ENCODE data around the gene S100PBP. TPM values are rescaled to one million over a fixed set of nuclear protein-coding genes. Genes with fewer than 3 reads are reported as not detected.

The S100PBP gene
- polyA plus RNA-seq, 4 donors = 26.3 to 38.3 (median 32.9) TPM

DNA sequence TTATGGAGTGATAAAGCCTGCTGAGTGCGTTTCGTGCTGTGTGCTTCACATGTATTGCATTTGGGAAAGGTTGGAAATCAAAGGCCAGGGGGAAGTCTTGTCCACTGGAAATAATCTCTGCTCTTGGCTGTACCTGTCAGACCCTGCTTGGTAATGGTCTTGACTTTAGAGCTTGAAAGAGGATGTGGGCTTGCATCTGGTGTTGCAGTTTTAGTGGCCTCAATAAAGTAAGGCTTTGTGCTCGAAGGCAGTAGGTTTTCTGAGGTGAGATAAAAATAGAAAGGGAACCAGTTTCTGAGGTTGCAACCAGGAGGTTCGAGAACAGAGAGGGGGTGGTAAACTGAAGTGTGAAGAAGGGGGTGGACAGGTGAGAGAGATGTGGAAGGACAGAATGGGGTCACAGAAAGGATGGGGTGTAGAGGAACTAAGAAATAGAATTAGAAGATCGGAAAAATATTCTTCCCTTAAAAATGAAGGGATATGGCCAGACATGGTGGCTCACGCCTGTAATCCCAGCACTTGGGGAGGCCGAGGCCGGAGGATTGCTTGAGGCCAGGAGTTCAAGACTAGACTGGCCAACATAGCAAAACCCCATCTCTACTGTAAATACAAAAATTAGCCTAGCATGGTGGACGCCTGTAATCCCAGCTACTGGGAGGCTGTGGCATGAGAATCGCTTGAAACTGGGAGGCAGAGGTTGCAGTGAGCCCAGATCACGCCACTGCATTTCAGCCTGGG lies 1.5 kb downstream of the S100PBP start:
- peak in 1 of 4 donors; percentile 7 for DNase-seq (ENCODE audit: low read depth in 4 of 4, low spot score in 3 of 4)

DNA sequence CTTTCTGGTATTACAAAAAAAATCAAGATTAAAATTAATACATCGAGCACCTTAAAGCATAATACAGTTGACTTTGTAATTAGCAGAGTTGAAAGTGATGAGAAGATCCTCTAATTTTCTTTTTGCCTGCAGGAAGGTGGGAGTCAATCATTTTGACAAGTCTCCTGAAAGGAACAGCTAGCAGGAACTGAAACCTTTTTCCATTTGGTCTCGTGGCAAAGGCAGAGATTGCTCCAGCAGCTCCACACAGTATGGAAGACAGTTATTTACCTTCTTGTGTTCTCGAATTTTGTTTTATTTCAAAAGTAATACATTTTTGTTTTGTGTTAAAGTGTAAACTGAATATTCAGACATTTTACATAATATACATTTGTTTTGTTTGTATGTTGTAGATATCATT lies 7.7 kb downstream of the S100PBP start:
- no peak for DNase-seq (ENCODE audit: low read depth in 4 of 4, low spot score in 3 of 4)

DNA sequence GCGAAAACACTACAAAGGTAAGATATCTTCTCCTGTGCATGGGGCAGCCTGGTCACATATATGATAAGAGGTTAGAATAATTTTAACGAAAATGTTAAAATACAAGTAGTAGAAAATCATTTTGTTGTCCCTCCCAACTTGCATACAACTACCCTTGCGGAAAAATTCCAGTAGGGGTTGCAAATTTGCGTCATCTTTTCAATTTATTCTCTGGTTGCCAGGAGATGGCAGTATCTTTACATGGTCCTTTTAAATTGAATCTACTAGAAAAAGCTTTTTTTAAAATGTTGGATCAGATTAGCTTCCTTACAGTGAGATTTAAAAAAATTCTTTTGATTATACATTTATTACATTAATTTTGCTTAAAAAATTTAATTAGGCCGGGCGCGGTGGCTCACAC lies 10.9 kb downstream of the S100PBP start:
- peak in 1 of 4 donors; percentile 10 for DNase-seq (ENCODE audit: low read depth in 4 of 4, low spot score in 3 of 4)

DNA sequence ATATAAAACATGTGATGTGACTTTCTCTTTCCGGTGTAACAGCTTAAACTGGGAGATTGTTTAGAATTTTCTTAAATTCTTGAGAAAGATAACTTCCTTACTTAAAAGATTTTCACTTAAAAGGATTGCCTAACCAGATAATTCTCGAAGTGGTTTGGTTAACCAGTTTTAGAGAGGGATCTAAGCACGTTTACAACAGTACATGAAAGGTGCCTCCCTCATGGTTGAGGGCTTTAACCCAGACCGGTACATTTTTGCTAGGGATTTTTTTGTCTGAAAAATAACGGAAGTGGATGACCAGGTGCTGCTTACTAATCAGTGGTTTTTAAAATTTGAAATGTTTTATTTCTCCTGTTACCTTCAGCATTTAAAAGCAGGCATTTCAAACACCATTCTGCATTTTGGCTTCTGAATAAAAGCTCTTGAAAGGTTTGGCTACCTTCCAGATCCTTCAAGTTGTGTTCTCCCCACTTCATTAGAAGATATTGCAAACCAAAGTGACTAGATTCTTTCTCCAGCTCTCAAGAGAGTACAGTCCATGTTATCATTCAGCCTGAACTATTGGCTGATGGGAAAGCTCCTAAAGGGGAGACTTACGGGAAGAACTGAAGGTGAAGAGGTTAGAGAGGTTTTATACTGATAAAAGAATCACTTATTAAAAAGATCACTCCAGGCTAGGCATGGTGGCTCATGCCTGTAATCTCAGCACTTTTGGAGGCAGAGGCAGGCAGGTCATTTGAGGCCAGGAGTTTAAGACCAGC lies 12.8 kb downstream of the S100PBP start:
- DNase-seq (ENCODE audit: low read depth in 4 of 4, low spot score in 3 of 4) = no peak

DNA sequence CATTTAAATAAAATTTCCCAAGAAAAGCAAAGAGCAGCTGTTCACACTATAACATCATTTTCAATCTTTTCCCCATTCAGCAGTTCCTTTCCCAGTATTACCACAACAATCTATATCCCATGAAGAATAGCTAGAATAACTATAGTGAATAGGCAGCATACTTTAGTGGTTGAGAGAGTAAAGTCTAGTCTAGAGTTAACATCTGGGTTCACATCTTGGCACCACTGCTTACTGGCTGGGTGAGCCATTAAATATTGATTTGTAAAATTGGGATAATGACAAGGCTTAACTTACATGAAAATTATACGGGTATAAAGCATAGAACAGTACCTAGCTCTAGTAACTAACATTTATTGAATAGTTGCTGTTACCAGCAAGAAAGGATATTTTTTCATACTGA lies 14.4 kb downstream of the S100PBP start:
- DNase-seq (ENCODE audit: low read depth in 4 of 4, low spot score in 3 of 4) = no peak

DNA sequence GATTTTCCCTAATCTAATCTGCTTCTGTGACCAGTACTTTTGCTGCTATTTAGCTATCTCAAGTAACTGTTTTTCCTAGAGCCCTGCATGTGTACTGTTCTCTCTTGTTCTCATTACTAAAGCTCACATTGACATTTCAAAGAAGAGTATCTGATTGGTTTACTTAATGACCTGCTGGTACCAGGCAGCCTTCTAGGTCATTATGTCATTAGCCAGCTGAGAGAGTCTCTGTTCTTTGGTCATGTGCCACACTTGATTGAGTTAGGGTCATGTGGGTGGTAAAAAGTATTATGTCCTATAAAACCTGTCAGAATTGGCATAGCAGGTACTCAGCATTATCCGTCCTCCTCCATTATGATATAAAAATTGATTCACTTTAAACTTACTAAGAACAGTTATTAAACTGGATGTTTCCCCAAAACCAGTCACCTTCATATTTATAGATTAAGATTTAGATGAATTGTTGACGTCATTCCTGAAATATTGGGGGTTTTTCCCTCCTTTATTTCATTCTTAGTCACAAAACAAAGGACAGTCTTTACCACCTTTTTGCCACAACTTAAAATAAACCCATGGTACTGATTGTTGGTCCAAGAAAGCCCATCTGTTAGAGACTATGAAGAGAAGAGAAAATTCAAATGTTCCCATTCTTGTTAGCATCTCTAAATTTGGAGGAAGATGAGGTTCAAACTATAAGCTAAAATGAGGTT lies 31.1 kb downstream of the S100PBP start:
- no peak for DNase-seq (ENCODE audit: low read depth in 4 of 4, low spot score in 3 of 4)

DNA sequence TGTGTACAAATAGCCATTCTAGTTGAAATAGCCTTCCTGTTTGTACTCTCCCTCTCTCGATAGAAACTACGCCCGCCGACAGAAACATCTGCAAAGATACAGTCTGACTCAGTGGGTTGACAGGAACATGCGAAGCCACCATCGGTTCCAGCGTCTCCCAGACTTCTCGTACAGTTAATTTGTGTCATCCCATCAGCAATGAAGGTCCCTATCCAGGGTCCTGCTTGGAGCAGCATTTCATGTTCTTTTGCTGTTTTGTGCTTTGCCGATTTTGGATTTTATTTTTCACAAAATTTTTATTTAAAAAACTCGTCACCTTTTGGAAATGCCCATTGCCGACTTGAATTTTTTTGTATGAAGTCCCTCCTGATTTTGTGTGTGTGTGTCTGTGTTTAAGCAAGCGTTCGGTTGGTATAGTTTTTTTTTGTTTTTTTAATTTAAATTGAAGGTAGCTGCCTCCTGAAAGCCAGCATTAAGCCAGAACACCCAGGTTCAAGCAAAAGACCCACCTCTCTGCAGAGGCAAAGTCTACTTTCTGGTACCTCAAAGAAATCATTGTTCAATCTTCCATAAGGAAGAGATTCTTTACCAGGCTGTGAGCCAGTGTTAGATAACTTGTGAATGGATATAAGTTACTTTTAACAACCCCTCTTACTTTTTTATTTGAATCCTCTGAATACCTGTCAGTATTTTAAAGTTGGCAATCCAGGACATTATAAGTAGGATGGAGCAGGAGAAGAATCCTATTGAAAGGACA lies 38.6 kb downstream of the S100PBP start:
- DNase-seq (ENCODE audit: low read depth in 4 of 4, low spot score in 3 of 4) = no peak

DNA sequence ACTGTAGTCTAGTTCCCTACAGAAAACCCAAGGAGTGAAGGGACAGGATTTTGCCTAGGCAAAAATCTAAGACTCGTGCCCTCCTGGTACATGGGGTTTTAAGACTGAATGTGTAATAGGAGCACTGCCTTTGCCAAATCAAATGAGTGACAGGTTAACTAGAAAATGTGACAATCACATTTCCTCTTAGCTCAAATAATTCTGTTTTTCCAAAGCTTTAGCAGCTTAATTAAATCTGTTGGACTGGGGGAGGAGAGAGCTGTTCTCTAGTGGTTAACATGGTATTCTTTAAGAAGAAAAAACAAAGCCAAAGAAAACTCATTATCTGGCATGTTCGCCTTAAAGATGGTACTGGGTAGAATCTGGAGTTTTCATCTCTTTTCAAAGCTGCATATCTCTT lies 40.7 kb downstream of the S100PBP start:
- no peak for DNase-seq (ENCODE audit: low read depth in 4 of 4, low spot score in 3 of 4)

DNA sequence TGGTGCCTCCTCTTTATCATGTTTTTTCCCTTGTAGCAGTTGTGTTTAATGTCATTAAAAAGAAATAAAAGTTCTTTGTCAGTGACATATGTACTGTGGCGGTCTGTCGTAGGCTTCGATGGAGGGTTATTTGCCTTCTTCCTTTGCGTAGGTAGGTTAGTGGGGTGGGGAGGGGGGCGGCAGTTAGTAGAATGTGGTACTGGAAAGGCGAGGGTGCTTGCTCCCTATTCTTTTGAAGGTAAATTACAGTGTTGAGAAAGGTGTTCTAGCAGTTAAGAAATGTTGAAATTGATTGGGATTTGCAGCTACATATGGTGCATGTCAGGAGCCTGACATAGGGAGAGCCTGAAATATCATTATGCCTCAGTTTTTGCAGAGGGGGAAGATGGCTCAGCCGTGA lies 41.3 kb downstream of the S100PBP start:
- DNase-seq (ENCODE audit: low read depth in 4 of 4, low spot score in 3 of 4) = no peak

DNA sequence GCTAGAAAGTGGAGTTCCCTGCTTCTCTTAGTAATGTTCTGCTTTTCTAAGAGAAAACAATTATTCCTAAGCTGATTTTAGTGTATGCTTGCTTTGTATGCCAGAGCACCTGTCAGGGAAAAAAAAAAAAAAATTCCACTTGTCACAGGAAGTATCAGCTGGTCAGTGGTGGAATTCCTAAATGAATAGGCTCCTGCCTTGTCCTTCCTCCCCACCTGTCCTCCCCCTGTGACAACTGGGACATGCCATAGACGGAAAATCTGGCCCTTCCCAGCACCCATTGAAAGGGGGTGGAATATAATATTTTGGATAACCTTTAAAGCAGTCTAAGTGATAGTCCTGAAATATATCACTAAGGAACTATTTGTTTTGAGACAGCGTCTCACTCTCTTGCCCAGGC lies 42.5 kb downstream of the S100PBP start:
- no peak for DNase-seq (ENCODE audit: low read depth in 4 of 4, low spot score in 3 of 4)

DNA sequence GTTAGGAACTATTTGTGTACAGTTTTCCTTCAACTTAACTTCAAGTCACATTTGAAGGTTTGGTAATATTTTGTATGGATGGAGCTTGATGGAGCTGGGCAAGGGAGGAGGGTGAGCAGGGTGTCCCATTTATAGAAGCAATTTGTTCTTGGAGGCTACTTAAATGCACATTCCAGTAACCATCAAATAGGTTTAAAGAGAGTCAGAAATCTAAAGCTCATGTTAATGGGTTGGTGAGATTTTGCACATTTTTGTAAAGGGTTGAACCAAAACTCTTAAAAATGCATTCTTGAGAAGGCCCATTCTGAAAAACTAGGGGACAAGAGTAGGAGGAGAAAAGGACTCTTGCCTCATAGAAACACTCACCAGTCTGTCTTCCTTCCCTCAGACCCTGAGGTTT lies 43.1 kb downstream of the S100PBP start:
- no peak for DNase-seq (ENCODE audit: low read depth in 4 of 4, low spot score in 3 of 4)

DNA sequence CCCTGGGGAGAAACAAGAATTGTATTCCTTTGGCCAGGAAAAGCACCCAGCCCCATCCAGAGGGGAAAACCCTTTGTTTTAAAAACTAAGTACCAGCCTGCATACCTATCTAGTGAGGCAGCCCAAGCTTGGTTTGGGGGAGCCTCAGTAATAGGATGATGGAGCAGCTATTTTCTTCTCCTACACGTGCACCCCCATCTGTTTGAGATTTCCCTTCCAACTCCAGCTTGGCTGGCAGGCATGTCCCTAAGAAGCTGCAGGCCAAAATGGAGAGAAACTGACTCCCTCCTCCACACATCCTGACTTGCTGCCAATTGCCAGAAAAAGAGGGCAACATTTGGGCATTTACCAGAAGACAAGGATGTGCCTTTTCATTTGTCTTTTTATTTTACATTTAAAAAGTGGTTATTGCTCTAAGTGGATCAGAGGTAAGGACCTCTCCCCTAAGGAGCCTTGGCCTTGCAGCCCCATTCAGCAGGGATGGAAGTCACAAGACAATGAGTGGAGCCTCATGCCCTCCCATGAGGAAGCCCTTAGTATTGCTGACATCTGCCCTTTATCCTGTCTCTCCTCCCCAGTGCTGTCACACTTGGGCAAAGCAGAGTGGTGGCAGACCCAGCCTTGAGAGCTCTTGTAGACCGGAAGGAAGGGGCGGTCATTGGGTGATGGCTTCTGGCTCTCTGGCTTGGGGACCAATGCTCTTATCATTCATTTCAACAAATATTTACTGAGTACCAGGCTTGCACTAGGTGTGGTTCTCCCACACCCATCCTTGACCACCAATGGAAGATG lies 44.6 kb downstream of the S100PBP start:
- no peak for DNase-seq (ENCODE audit: low read depth in 4 of 4, low spot score in 3 of 4)

DNA sequence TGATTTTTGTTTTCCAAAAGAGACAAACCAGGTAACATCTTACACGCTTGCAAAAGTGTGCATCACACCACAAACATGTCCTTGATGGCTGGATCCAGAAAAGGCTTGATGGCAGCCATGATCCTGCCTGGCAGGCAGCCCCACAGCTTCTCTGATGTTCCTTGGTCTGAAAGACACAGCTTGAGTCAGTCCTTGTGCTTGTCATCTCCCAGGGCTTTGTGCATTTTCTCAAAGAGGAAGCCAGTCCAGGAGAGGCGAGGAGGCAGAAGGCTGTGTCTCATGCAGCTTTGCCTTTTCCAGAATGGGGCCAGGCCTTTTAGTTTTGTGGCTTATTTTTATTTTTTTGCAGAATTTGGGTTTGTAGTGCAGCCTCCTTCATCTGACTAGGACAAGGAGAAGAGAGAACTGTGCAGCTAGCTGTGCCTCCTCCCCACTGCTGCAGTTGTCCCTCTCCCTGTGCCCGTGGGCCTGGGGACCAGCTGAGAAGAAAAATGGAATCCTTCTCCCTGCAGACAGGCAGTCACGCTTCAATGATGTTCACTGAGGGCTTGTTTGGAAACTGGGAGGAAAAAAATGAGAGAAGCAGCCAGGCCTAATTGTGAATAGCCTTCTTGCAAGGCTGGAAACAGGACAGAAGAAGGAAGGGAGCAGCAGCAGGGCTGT lies 45.9 kb downstream of the S100PBP start:
- DNase-seq (ENCODE audit: low read depth in 4 of 4, low spot score in 3 of 4) = no peak

DNA sequence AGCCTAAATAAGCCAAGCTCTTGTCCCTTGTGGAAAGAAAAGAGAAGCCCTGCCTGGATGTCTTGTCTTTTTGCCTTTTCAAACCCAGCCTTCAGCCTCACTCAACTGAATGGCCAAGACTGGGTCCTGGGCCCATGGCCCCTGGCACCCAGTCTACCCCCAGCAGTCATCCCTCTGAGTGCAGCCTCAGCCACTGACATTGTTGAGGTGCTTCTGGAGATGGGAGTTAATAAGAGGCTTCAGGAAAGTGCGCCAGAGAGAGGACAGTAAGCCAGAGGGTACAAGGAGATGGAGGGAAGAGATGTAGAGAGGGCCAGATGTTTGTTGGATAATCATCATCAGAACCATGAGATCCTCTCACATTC lies 46.4 kb downstream of the S100PBP start:
- no peak for DNase-seq (ENCODE audit: low read depth in 4 of 4, low spot score in 3 of 4)

DNA sequence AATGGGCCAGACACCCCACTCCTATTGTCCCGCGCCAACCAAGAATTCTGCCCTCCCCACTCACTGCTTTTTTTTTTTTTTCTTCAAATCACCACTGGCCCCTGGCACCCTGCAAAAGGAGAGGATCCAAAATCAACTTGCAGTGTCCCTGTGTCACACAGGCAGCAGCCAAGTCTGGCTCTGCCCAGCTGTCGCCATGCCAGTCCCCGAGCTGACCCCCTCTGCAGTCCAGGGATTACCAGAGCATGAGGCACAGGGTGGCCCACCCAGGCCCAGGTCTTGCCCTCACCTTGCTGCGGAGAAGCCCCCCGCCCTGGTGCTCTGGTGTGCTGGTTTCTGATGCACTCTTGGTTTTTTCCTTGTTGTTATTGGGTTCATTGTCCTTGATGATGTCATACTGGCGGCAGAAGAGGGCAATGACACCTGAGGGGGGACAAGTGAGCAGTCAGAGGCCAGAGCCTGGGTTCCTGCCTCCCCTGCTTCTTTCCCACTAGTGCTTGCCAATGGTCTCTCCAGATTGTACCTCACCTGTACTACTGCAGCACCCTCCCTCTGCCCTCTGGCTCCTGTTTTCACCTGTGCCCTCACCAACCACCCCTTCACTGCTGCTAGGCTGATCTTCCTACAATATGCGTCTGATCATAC lies 47.0 kb downstream of the S100PBP start:
- no peak for DNase-seq (ENCODE audit: low read depth in 4 of 4, low spot score in 3 of 4)

DNA sequence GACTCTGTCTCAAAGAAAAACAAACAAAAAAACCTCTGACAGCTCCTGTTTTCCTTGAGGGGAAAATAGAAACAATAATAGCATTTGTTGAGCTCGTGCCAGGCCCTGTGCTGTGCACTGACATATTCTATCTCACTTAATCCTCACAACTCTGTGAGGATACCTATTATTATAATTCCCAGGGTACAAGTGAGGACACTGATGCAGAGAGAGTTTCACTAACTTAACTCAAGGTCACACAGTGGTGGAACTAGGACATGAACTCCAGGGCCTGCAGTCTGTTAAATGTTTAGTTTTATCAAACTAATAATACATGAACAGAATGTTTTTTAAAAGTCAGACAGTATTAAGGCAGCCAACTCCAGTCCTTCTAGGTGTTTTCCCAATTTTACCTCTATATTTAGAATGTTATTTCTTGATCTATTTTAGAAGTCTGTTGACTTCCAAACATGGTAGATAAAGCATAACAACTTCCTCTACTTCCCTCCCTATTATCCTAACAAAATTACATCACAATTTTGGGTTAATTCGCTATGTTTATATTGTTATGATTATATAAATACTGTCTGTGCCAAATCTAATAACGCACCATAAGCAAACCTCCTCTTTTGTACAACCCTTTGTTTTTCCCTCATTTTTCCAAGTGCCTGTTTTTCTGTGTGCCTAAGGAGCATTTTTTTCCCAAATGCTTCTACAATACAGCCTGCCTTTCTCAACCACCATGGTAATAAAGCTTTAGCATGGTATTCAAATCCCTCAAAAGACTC lies 48.4 kb downstream of the S100PBP start:
- no peak for DNase-seq (ENCODE audit: low read depth in 4 of 4, low spot score in 3 of 4)

DNA sequence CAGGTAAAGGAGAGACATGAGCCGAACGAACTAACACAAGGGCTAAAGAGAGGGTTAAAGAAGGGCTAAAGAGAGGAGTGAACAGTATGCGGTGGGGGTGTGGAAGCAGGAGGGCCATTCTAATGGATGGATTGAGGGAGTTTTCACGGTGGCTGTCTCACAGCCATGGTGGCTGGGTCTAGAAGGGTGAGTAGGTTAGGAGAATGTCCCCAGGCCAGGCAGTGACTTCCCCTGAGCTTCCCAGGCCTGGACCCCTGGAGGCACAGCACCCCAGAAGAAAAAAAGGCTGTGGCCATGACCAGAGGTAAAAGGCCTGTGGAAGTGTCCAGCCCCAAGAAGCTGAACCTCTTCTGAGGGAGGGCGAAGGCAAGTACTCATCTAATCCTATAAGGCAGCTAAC lies 49.7 kb downstream of the S100PBP start:
- no peak for DNase-seq (ENCODE audit: low read depth in 4 of 4, low spot score in 3 of 4)

DNA sequence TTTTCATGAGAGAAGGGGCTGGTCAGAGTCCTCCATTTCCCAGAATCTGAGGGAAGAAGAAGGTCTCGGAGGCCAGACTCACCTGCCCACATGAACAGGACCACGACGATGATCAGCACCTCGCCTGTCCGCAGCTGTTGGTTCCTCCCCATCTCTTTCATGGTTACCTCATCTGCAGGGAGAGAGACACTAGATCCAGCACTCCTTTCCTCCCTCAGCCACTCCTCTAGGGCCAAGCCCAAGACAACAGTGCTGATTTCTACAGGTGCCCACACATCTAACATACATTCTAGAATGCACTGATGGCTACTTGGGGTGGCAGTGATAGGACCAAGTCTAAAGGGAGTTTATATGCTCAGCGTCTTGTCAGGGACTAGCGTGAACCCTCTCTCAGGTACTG lies 50.2 kb downstream of the S100PBP start:
- no peak for DNase-seq (ENCODE audit: low read depth in 4 of 4, low spot score in 3 of 4)
